BLaER1 (cell line): ENCODE data around the gene GNAO1.

Source experiments
- H3K27ac ChIP-seq: shearing (Covaris generic); formaldehyde crosslinking; 2 replicates; pipeline ENCODE4 v1.8.1; 2022
- H3K27me3 ChIP-seq: shearing (Covaris generic); formaldehyde crosslinking; 2 replicates; pipeline ENCODE4 v1.8.1; 2022
- H3K36me3 ChIP-seq: shearing (Covaris generic); formaldehyde crosslinking; 2 replicates; pipeline ENCODE4 v1.8.1; 2022
- H3K4me1 ChIP-seq: shearing (Covaris generic); formaldehyde crosslinking; 2 replicates; pipeline ENCODE4 v1.8.1; 2022
- H3K4me2 ChIP-seq: shearing (Covaris generic); formaldehyde crosslinking; 2 replicates; pipeline ENCODE4 v1.8.1; 2022
- H3K4me3 ChIP-seq: shearing (Covaris generic); formaldehyde crosslinking; 2 replicates; pipeline ENCODE4 v1.8.1; 2022
- H3K9ac ChIP-seq: shearing (Covaris generic); formaldehyde crosslinking; 2 replicates; pipeline ENCODE4 v1.8.1; 2022
- H3K9me3 ChIP-seq: shearing (Covaris generic); formaldehyde crosslinking; 2 replicates; pipeline ENCODE4 v1.8.1; 2022
- H4K20me1 ChIP-seq: shearing (Covaris generic); formaldehyde crosslinking; 2 replicates; pipeline ENCODE4 v1.8.1; 2022
- Cebpa-rat ChIP-seq: shearing (Covaris generic); IDR thresholded peaks from 2 replicates; pipeline ENCODE4 v1.8.1; 2022

GNAO1 gene

DNA sequence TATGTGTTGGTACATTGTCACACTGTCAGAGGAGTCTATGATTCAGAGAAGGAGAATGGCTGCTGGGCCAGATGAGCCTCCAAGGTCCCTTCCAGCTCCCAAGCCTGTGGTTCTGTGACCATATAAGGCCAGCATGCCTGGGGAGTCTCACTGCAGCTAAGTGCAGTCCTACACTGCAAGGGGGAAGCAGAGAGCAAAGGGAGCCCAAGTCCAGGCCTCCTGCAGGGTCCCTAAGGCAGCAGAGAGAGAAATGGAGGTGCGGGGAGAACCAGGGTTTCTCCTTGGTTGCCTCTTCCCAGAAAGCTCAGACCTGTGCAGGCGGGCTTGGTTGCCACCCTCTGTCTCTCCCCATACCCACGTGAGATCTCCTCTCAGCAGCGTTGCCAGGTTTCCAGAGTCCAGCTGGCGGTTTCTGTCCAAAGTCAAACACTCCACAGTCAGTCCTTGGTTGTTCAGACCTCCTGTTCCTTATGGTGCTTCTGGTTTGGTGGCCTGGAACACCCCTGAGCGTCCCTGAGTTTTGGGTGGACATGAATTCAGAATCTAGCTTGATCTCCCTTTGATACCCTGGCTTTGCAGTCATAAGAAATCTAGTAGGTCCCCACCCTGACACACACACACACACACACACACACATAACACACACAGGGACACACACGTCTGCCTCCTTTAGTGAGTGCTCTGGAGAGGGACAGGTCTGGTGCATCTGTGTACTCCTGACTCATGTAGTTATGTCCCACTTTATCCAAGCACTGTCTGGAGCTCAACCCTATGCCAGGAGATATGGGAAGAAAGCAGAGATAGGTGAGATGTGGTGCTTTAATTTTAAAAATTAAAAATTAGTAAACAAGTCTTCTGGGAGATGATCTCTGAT lies 78.8 kb downstream of the GNAO1 start:
- peak overlapping the region; percentile 55 for H3K4me2 ChIP-seq
- no peak overlapping the region for H3K4me3 ChIP-seq
- no peak overlapping the region for H3K27ac ChIP-seq
- TF ChIP-seq Cebpa-rat = no peak
- peaks cover 41% of the 10 kb centered on the region for H3K4me1 ChIP-seq
- no peak overlapping the region for H3K9ac ChIP-seq
- no peaks in the 10 kb centered on the region for H3K36me3 ChIP-seq
- no peaks in the 10 kb centered on the region for H3K27me3 ChIP-seq
- H3K9me3 ChIP-seq = peaks cover 18% of the 10 kb centered on the region
- H4K20me1 ChIP-seq = no peaks in the 10 kb centered on the region

DNA sequence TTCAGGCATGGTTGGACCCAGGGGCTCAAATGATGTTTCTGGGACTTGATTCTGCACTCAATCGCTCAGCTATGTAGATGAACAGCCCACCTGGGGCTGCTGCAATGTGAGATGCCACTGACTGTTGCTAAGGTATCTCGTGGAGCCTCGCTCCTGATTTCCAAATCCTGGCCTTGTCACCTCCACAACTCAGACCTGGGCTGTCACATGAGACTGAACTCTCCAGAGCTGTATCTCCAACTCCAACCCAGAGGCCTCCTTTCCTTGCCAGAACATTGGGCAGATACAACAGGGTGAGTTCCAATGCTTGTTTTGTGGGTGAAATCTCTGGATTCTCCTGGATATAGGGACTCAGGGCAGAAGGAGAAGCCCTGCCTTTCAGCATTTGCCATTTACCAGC lies 79.5 kb downstream of the GNAO1 start:
- TF ChIP-seq Cebpa-rat = no peak
- Histone ChIP-seq H3K27ac (no peak overlapping the region), H3K4me3 (no peak overlapping the region), H3K4me2 (no peak overlapping the region), H3K27me3 (no peaks in the 10 kb centered on the region), H4K20me1 (no peaks in the 10 kb centered on the region), H3K4me1 (peaks cover 33% of the 10 kb centered on the region), H3K36me3 (no peaks in the 10 kb centered on the region), H3K9me3 (peaks cover 18% of the 10 kb centered on the region), H3K9ac (no peak overlapping the region)

GRCh38 chr16:56272583-56272894 lies 81.2 kb downstream of the GNAO1 start:
- H3K9me3 ChIP-seq = peaks cover 18% of the 10 kb centered on the region
- H3K27me3 ChIP-seq = no peaks in the 10 kb centered on the region
- H3K4me3 ChIP-seq = no peak overlapping the region
- H4K20me1 ChIP-seq = no peaks in the 10 kb centered on the region
- H3K4me1 ChIP-seq = peaks cover 17% of the 10 kb centered on the region
- no peak for TF ChIP-seq Cebpa-rat
- no peak overlapping the region for H3K4me2 ChIP-seq
- H3K27ac ChIP-seq = no peak overlapping the region
- no peaks in the 10 kb centered on the region for H3K36me3 ChIP-seq
- H3K9ac ChIP-seq = no peak overlapping the region

DNA sequence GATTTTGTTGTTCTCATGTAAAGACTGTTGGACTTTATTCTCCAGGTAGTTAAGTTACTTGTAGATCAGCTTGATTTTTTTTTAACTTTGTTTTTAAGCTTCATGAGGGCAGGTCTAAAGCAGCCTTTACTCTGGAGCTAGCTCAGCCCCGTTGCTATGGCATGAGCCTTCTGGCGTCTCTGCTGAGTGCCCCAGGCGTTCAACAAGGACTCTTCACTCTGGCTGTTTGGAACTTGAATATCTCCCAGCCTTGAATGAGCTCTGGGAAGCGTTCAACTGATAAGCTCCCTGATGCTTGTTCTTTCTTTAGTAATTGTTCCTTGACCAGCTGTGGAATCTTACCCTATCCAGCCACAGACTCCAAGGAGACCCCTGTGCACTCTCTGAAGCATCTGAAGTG lies 82.3 kb downstream of the GNAO1 start:
- H3K4me3 ChIP-seq = no peak overlapping the region
- no peak overlapping the region for H3K9ac ChIP-seq
- no peak overlapping the region for H3K4me2 ChIP-seq
- H3K36me3 ChIP-seq = no peaks in the 10 kb centered on the region
- TF ChIP-seq Cebpa-rat = no peak
- H3K4me1 ChIP-seq = peaks cover 19% of the 10 kb centered on the region
- peaks cover 18% of the 10 kb centered on the region for H3K9me3 ChIP-seq
- H3K27ac ChIP-seq = no peak overlapping the region
- no peaks in the 10 kb centered on the region for H4K20me1 ChIP-seq
- no peaks in the 10 kb centered on the region for H3K27me3 ChIP-seq

DNA sequence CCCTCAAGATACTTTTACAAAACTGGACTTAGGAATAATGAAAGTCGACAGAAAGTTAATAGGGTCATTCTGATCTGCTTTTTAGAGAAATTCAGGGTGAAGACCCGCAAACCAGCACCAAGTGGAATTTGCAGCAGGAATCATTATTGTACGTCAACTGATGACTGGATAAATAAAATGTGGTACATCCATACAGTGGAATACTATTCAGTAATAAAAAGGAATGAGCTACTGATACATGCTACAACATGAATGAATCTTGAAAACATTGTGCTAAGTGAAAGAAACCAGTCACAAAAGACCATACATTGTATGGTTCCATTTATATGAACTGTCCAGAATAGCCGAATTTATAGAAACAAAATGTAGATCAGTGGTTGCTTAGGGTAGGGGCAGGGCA lies 83.1 kb downstream of the GNAO1 start:
- H4K20me1 ChIP-seq = no peaks in the 10 kb centered on the region
- no peak overlapping the region for H3K9ac ChIP-seq
- no peaks in the 10 kb centered on the region for H3K36me3 ChIP-seq
- no peak overlapping the region for H3K27ac ChIP-seq
- H3K9me3 ChIP-seq = peaks cover 18% of the 10 kb centered on the region
- peaks cover 19% of the 10 kb centered on the region for H3K4me1 ChIP-seq
- H3K4me3 ChIP-seq = no peak overlapping the region
- H3K27me3 ChIP-seq = no peaks in the 10 kb centered on the region
- H3K4me2 ChIP-seq = no peak overlapping the region
- TF ChIP-seq Cebpa-rat = no peak

GRCh38 chr16:56275076-56275475 lies 83.8 kb downstream of the GNAO1 start:
- H3K4me1 ChIP-seq = peaks cover 19% of the 10 kb centered on the region
- H3K9me3 ChIP-seq = peaks cover 18% of the 10 kb centered on the region
- no peaks in the 10 kb centered on the region for H3K36me3 ChIP-seq
- H4K20me1 ChIP-seq = no peaks in the 10 kb centered on the region
- H3K4me2 ChIP-seq = no peak overlapping the region
- TF ChIP-seq Cebpa-rat = no peak
- no peak overlapping the region for H3K9ac ChIP-seq
- H3K27ac ChIP-seq = no peak overlapping the region
- no peak overlapping the region for H3K4me3 ChIP-seq
- H3K27me3 ChIP-seq = no peaks in the 10 kb centered on the region

- Histone ChIP-seq H3K36me3 (no peaks in the 10 kb centered on the region), H3K27me3 (no peaks in the 10 kb centered on the region), H3K4me3 (no peak overlapping the region), H3K27ac (no peak overlapping the region), H3K9me3 (peaks cover 18% of the 10 kb centered on the region), H3K4me1 (peaks cover 19% of the 10 kb centered on the region), H3K9ac (no peak overlapping the region), H3K4me2 (no peak overlapping the region), H4K20me1 (no peaks in the 10 kb centered on the region)
- no peak for TF ChIP-seq Cebpa-rat
Observed at GRCh38 chr16:56275801-56276200, 84.5 kb downstream of the GNAO1 start.

DNA sequence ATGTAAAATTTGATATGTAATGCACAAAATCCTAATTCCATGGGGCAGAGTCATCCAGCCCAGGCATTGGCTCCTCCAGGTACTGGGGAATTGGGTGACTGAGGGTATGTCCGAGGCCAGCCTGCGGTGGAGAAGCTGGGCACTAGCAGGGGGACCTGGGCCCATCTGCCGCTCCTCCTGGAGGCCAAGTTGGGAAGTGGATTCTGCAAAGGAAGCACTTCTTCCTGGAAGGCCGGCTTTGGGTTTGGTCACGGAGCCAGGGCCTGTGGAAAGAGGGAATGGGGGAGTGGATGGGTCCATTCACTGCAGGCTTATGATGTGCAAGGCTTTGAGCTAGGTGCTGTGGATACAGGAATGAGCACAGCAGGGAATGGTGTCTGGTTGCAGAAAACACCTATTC lies 85.8 kb downstream of the GNAO1 start:
- Histone ChIP-seq H3K9ac (no peak overlapping the region), H3K9me3 (peaks cover 18% of the 10 kb centered on the region), H3K4me3 (no peak overlapping the region), H4K20me1 (no peaks in the 10 kb centered on the region), H3K4me2 (no peak overlapping the region), H3K27me3 (no peaks in the 10 kb centered on the region), H3K4me1 (peaks cover 28% of the 10 kb centered on the region), H3K36me3 (no peaks in the 10 kb centered on the region), H3K27ac (no peak overlapping the region)
- no peak for TF ChIP-seq Cebpa-rat

DNA sequence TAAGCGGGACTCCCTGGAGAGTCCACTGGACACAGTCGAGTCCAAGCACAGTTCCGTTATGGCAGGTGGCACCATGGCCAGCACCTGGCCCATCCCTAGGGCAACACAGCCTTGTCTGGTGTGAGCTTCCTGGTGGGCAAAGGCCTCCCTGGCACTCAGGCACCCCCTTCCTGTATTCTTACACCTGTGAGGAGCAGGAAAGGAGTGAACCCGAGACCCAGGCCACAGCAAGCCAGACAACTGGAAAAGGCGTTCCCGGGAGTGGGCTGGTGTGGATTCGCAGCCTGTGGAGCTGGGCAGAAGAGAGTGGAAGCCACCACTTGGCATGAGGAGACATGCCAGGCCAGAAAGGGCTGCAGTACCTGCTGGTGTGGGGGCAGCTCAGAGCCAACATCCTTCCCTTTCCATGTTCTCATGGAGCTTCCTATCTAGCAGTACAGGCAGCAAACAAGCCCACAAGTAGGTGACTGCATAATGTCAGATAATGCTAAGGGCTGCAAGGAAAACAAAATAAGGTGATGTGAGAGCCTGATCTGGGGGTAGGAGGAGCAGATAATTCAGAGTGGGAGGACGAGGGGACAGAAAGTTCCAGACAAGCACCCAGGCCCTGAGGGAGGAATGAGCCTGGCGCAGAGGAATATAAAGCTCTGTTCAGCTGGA lies 87.0 kb downstream of the GNAO1 start:
- no peak overlapping the region for H3K9ac ChIP-seq
- H3K36me3 ChIP-seq = no peaks in the 10 kb centered on the region
- no peak overlapping the region for H3K27ac ChIP-seq
- peaks cover 15% of the 10 kb centered on the region for H3K9me3 ChIP-seq
- peak overlapping the region; percentile 78 for H3K4me2 ChIP-seq
- no peaks in the 10 kb centered on the region for H4K20me1 ChIP-seq
- TF ChIP-seq Cebpa-rat = no peak
- H3K4me1 ChIP-seq = peaks cover 41% of the 10 kb centered on the region
- H3K4me3 ChIP-seq = no peak overlapping the region
- H3K27me3 ChIP-seq = no peaks in the 10 kb centered on the region

GRCh38 chr16:56279132-56279531 lies 87.8 kb downstream of the GNAO1 start:
- Histone ChIP-seq H3K36me3 (no peaks in the 10 kb centered on the region), H3K27ac (no peak overlapping the region), H3K9me3 (peaks cover 8% of the 10 kb centered on the region), H3K27me3 (no peaks in the 10 kb centered on the region), H3K4me1 (peaks cover 49% of the 10 kb centered on the region), H3K9ac (no peak overlapping the region), H3K4me2 (peak overlapping the region; percentile 78), H3K4me3 (no peak overlapping the region), H4K20me1 (no peaks in the 10 kb centered on the region)
- TF ChIP-seq Cebpa-rat = no peak
